ENCODE measurements around the gene YARS2. TPM values are rescaled to one million over a fixed set of nuclear protein-coding genes. Genes with fewer than 3 reads are reported as not detected.

Gene YARS2
- 23.7 to 31.1 TPM (median 29.8 TPM) in 5 replicates for total RNA-seq (2022; extraction: Qiagen RNA extraction; ENCODE audit: low read depth)

GRCh38 chr12:32755654-32756475 lies at the start of gene YARS2:
Gene YARS2, minus strand, starts transcription at chr12:32755897. Its CDS starts 23 bp downstream, at chr12:32755874.

Other genes starting within 250 kb of the YARS2 start
- 35.0 to 52.6 TPM (median 52.5 TPM) in 5 replicates for gene DNM1L, start 76.6 kb downstream of the YARS2 start, total RNA-seq (2022; extraction: Qiagen RNA extraction; ENCODE audit: low read depth)
- 1.8 to 3.2 TPM (median 2.4 TPM) in 5 replicates for gene PKP2, start 140.9 kb upstream of the YARS2 start, total RNA-seq (2022; extraction: Qiagen RNA extraction; ENCODE audit: low read depth)